ENCODE measurements around the gene PRDM7. TPM values are rescaled to one million over a fixed set of nuclear protein-coding genes. Genes with fewer than 3 reads are reported as not detected.

PRDM7 gene
- polyA plus RNA-seq, 2 donors: not detected

DNA sequence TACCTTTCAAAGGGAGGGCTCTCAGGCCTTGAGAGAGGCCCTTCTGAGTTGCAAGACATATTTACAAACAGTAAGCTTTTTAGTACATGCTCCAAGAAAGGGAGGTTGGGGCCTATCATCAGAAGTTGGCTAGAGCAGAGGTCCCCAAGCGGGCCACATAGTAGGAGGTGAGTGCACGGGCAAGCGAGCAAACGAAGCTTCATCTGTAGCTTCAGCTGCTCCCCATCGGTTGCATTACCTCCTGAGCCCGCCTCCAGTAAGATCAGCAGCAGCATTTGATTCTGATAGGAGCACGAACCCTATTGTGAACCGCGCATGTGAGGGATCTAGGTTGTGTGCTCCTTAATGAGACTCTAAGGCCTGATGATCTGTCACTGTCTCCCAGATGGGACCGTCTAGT lies 26.2 kb downstream of the PRDM7 start:
- Histone ChIP-seq H3K27me3 (ENCODE audit: control insufficient read depth in 1 of 2, insufficient read depth in 2 of 2, low read length in 2 of 2) (no peaks in the 10 kb centered on the region), H3K36me3 (ENCODE audit: control insufficient read depth in 2 of 2, insufficient read depth in 2 of 2, low read length in 1 of 2) (no peaks in the 10 kb centered on the region), H3K4me1 (ENCODE audit: control insufficient read depth in 2 of 2, insufficient read depth in 2 of 2, low read length in 1 of 2) (peaks cover 2 to 15% of the 10 kb centered on the region in 2 donors), H3K9me3 (ENCODE audit: control insufficient read depth in 2 of 2, insufficient read depth in 1 of 2, low read depth in 1 of 2, low read length in 1 of 2) (peaks cover 4 to 11% of the 10 kb centered on the region in 2 donors), H3K27ac (ENCODE audit: low read depth in 2 of 2, low read length in 1 of 2) (no peak overlapping the region), H3K4me3 (ENCODE audit: low read depth in 1 of 2, low read length in 2 of 2) (no peak overlapping the region)
- 88% methylated on average over 10 of the region's 10 CpGs for WGBS, 2 donors

- H3K27ac ChIP-seq (ENCODE audit: low read depth in 2 of 2, low read length in 1 of 2): no peak overlapping the region
Measured at GRCh38 chr16:90048737-90049330, 28.3 kb downstream of the PRDM7 start.

GRCh38 chr16:90048347-90048722 lies 28.8 kb downstream of the PRDM7 start:
- H3K36me3 ChIP-seq (ENCODE audit: control insufficient read depth in 2 of 2, insufficient read depth in 2 of 2, low read length in 1 of 2): peaks cover 0 to 3% of the 10 kb centered on the region in 2 donors
- H3K4me1 ChIP-seq (ENCODE audit: control insufficient read depth in 2 of 2, insufficient read depth in 2 of 2, low read length in 1 of 2): peaks cover 2 to 25% of the 10 kb centered on the region in 2 donors
- H3K4me3 ChIP-seq (ENCODE audit: low read depth in 1 of 2, low read length in 2 of 2): no peak overlapping the region
- no peak overlapping the region for H3K27ac ChIP-seq (ENCODE audit: low read depth in 2 of 2, low read length in 1 of 2)
- H3K27me3 ChIP-seq (ENCODE audit: control insufficient read depth in 1 of 2, insufficient read depth in 2 of 2, low read length in 2 of 2): no peaks in the 10 kb centered on the region
- 41 to 44% methylated on average over 12 of the region's 12 CpGs for WGBS, 2 donors
- H3K9me3 ChIP-seq (ENCODE audit: control insufficient read depth in 2 of 2, insufficient read depth in 1 of 2, low read depth in 1 of 2, low read length in 1 of 2): peaks cover 0 to 4% of the 10 kb centered on the region in 2 donors

More at GRCh38 chr16:90048737-90049330, 28.3 kb downstream of the PRDM7 start:
- 79 to 84% methylated on average over 19 of the region's 19 CpGs for WGBS, 2 donors
- Histone ChIP-seq H3K9me3 (ENCODE audit: control insufficient read depth in 2 of 2, insufficient read depth in 1 of 2, low read depth in 1 of 2, low read length in 1 of 2) (peaks cover 0 to 4% of the 10 kb centered on the region in 2 donors), H3K27me3 (ENCODE audit: control insufficient read depth in 1 of 2, insufficient read depth in 2 of 2, low read length in 2 of 2) (no peaks in the 10 kb centered on the region), H3K36me3 (ENCODE audit: control insufficient read depth in 2 of 2, insufficient read depth in 2 of 2, low read length in 1 of 2) (no peaks in the 10 kb centered on the region), H3K4me1 (ENCODE audit: control insufficient read depth in 2 of 2, insufficient read depth in 2 of 2, low read length in 1 of 2) (peaks cover 2 to 20% of the 10 kb centered on the region in 2 donors), H3K4me3 (ENCODE audit: low read depth in 1 of 2, low read length in 2 of 2) (no peak overlapping the region)

GRCh38 chr16:90047714-90048346 lies 29.3 kb downstream of the PRDM7 start:
- Histone ChIP-seq H3K27ac (ENCODE audit: low read depth in 2 of 2, low read length in 1 of 2) (peak overlapping the region in 1 of 2 donors; percentile 6), H3K4me3 (ENCODE audit: low read depth in 1 of 2, low read length in 2 of 2) (peak overlapping the region; percentile 28 to 45), H3K9me3 (ENCODE audit: control insufficient read depth in 2 of 2, insufficient read depth in 1 of 2, low read depth in 1 of 2, low read length in 1 of 2) (no peaks in the 10 kb centered on the region), H3K36me3 (ENCODE audit: control insufficient read depth in 2 of 2, insufficient read depth in 2 of 2, low read length in 1 of 2) (peaks cover 0 to 8% of the 10 kb centered on the region in 2 donors), H3K4me1 (ENCODE audit: control insufficient read depth in 2 of 2, insufficient read depth in 2 of 2, low read length in 1 of 2) (peaks cover 2 to 30% of the 10 kb centered on the region in 2 donors), H3K27me3 (ENCODE audit: control insufficient read depth in 1 of 2, insufficient read depth in 2 of 2, low read length in 2 of 2) (no peaks in the 10 kb centered on the region)
- WGBS, 2 donors: 22 to 43% methylated on average over 14 to 47 of the region's 59 CpGs

GRCh38 chr16:90046971-90047713 lies 30.0 kb downstream of the PRDM7 start:
- H3K9me3 ChIP-seq (ENCODE audit: control insufficient read depth in 2 of 2, insufficient read depth in 1 of 2, low read depth in 1 of 2, low read length in 1 of 2): no peaks in the 10 kb centered on the region
- H3K4me1 ChIP-seq (ENCODE audit: control insufficient read depth in 2 of 2, insufficient read depth in 2 of 2, low read length in 1 of 2): peaks cover 2 to 33% of the 10 kb centered on the region in 2 donors
- 5 to 6% methylated on average over 39 to 40 of the region's 40 CpGs for whole genome bisulfite sequencing, 2 donors
- no peaks in the 10 kb centered on the region for H3K27me3 ChIP-seq (ENCODE audit: control insufficient read depth in 1 of 2, insufficient read depth in 2 of 2, low read length in 2 of 2)
- H3K4me3 ChIP-seq (ENCODE audit: low read depth in 1 of 2, low read length in 2 of 2): peak overlapping the region; percentile 28 to 45
- H3K27ac ChIP-seq (ENCODE audit: low read depth in 2 of 2, low read length in 1 of 2): peak overlapping the region in 1 of 2 donors; percentile 34
- H3K36me3 ChIP-seq (ENCODE audit: control insufficient read depth in 2 of 2, insufficient read depth in 2 of 2, low read length in 1 of 2): peaks cover 0 to 13% of the 10 kb centered on the region in 2 donors

GRCh38 chr16:90046122-90046970 lies 30.8 kb downstream of the PRDM7 start:
- Histone ChIP-seq H3K36me3 (ENCODE audit: control insufficient read depth in 2 of 2, insufficient read depth in 2 of 2, low read length in 1 of 2) (peaks cover 0 to 13% of the 10 kb centered on the region in 2 donors), H3K9me3 (ENCODE audit: control insufficient read depth in 2 of 2, insufficient read depth in 1 of 2, low read depth in 1 of 2, low read length in 1 of 2) (no peaks in the 10 kb centered on the region), H3K27me3 (ENCODE audit: control insufficient read depth in 1 of 2, insufficient read depth in 2 of 2, low read length in 2 of 2) (no peaks in the 10 kb centered on the region), H3K4me3 (ENCODE audit: low read depth in 1 of 2, low read length in 2 of 2) (peak overlapping the region; percentile 28 to 45), H3K4me1 (ENCODE audit: control insufficient read depth in 2 of 2, insufficient read depth in 2 of 2, low read length in 1 of 2) (peaks cover 2 to 36% of the 10 kb centered on the region in 2 donors), H3K27ac (ENCODE audit: low read depth in 2 of 2, low read length in 1 of 2) (peak overlapping the region in 1 of 2 donors; percentile 19)
- 44 to 46% methylated on average over 23 of the region's 23 CpGs for WGBS, 2 donors

GRCh38 chr16:90044111-90044551 lies 33.0 kb downstream of the PRDM7 start:
- no peaks in the 10 kb centered on the region for H3K27me3 ChIP-seq (ENCODE audit: control insufficient read depth in 1 of 2, insufficient read depth in 2 of 2, low read length in 2 of 2)
- no peak overlapping the region for H3K4me3 ChIP-seq (ENCODE audit: low read depth in 1 of 2, low read length in 2 of 2)
- H3K36me3 ChIP-seq (ENCODE audit: control insufficient read depth in 2 of 2, insufficient read depth in 2 of 2, low read length in 1 of 2): peaks cover 0 to 30% of the 10 kb centered on the region in 2 donors
- peaks cover 2 to 36% of the 10 kb centered on the region in 2 donors for H3K4me1 ChIP-seq (ENCODE audit: control insufficient read depth in 2 of 2, insufficient read depth in 2 of 2, low read length in 1 of 2)
- H3K9me3 ChIP-seq (ENCODE audit: control insufficient read depth in 2 of 2, insufficient read depth in 1 of 2, low read depth in 1 of 2, low read length in 1 of 2): no peaks in the 10 kb centered on the region
- peak overlapping the region; percentile 81 to 92 for H3K27ac ChIP-seq (ENCODE audit: low read depth in 2 of 2, low read length in 1 of 2)
- WGBS, 2 donors: 38 to 50% methylated on average over 7 of the region's 7 CpGs

GRCh38 chr16:90043526-90043925 lies 33.6 kb downstream of the PRDM7 start:
- Histone ChIP-seq H3K27me3 (ENCODE audit: control insufficient read depth in 1 of 2, insufficient read depth in 2 of 2, low read length in 2 of 2) (no peaks in the 10 kb centered on the region), H3K4me3 (ENCODE audit: low read depth in 1 of 2, low read length in 2 of 2) (no peak overlapping the region), H3K4me1 (ENCODE audit: control insufficient read depth in 2 of 2, insufficient read depth in 2 of 2, low read length in 1 of 2) (peaks cover 2 to 36% of the 10 kb centered on the region in 2 donors), H3K9me3 (ENCODE audit: control insufficient read depth in 2 of 2, insufficient read depth in 1 of 2, low read depth in 1 of 2, low read length in 1 of 2) (no peaks in the 10 kb centered on the region), H3K36me3 (ENCODE audit: control insufficient read depth in 2 of 2, insufficient read depth in 2 of 2, low read length in 1 of 2) (peaks cover 0 to 32% of the 10 kb centered on the region in 2 donors), H3K27ac (ENCODE audit: low read depth in 2 of 2, low read length in 1 of 2) (peak overlapping the region; percentile 69 to 81)
- 82 to 89% methylated on average over 20 of the region's 20 CpGs for WGBS, 2 donors

Measured in esophagus (tissue), 2 donors.